Type B pancreatic cell (in vitro differentiated cells): ENCODE data around the gene INPP4B. TPM values are rescaled to one million over a fixed set of nuclear protein-coding genes. Genes with fewer than 3 reads are reported as not detected.

Experiments used
- DNase-seq: peaks from one replicate; pipeline ENCODE4 v3.0.0; 2021; ENCODE audit warnings: mixed read lengths; ENCODE audit not compliant: unreplicated experiment; ENCODE audit errors: extremely low spot score
- H3K27ac Mint-ChIP-seq: 2 replicates; pipeline ENCODE4 v1.8.0; 2021; ENCODE audit warnings: mild to moderate bottlenecking, mixed read lengths
- H3K27me3 Mint-ChIP-seq: 2 replicates; pipeline ENCODE4 v1.8.0; 2021; ENCODE audit warnings: mixed read lengths
- H3K36me3 Mint-ChIP-seq: 2 replicates; pipeline ENCODE4 v1.8.0; 2021; ENCODE audit warnings: mixed read lengths
- H3K4me1 Mint-ChIP-seq: one replicate; pipeline ENCODE4 v1.8.0; 2021; ENCODE audit warnings: mixed read lengths; ENCODE audit not compliant: unreplicated experiment
- H3K4me3 Mint-ChIP-seq: 2 replicates; pipeline ENCODE4 v1.8.0; 2021; ENCODE audit warnings: mild to moderate bottlenecking, mixed read lengths
- H3K9me3 Mint-ChIP-seq: 2 replicates; pipeline ENCODE4 v1.8.0; 2021; ENCODE audit warnings: mixed read lengths
- total RNA-seq: library from RNA; stranded (reverse); gene quantifications from 2 replicates; pipeline ENCODE4 v1.2.1, GENCODE V29; 2021; ENCODE audit warnings: low replicate concordance
- TF ChIP-seq, protein P1 (sequence below): fragments of 200-600 bp; sonication (generic); conservative IDR thresholded peaks from 2 replicates; pipeline ENCODE4 v1.5.0; 2021; ENCODE audit warnings: antibody characterized with exemption, mild to moderate bottlenecking

Gene INPP4B
- total RNA-seq, 1 donor from 2014 or later: 9.0 TPM

DNA sequence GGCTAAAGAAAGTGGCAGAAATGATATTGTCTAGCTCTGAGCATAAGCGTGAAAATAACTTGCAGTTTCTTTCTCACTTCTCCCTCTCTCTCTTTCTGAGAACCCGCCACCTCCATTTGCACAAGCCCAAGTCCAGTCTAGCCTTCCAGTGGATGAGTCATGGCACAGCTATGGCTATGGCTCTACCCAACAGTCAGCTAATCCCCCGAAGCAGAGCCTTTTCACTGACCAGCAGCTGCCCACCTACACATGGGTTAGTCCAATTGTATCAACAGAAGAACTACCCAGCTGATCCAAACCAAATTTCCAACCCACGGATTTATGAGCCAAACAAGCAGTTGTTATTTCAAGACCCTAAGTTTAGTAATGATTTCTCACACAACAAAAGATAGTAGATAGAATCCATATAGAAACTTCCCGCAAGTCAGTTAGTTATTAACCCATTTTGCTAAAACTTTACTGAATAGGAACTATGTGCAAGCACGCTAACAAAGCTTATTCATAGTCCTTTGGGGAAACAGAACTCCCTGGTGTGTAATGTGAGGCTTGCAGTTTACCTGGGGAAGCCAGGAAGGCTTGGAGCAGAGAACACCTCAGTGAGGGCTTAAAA lies 282.3 kb downstream of the INPP4B start:
- Mint-ChIP-seq H3K27me3 (no peaks in the 10 kb centered on the region), H3K4me1 (peaks cover 11% of the 10 kb centered on the region), H3K4me3 (peak overlapping the region; percentile 6), H3K9me3 (peaks cover 6% of the 10 kb centered on the region), H3K27ac (no peak overlapping the region), H3K36me3 (no peaks in the 10 kb centered on the region)
- TF ChIP-seq, protein P1, sequence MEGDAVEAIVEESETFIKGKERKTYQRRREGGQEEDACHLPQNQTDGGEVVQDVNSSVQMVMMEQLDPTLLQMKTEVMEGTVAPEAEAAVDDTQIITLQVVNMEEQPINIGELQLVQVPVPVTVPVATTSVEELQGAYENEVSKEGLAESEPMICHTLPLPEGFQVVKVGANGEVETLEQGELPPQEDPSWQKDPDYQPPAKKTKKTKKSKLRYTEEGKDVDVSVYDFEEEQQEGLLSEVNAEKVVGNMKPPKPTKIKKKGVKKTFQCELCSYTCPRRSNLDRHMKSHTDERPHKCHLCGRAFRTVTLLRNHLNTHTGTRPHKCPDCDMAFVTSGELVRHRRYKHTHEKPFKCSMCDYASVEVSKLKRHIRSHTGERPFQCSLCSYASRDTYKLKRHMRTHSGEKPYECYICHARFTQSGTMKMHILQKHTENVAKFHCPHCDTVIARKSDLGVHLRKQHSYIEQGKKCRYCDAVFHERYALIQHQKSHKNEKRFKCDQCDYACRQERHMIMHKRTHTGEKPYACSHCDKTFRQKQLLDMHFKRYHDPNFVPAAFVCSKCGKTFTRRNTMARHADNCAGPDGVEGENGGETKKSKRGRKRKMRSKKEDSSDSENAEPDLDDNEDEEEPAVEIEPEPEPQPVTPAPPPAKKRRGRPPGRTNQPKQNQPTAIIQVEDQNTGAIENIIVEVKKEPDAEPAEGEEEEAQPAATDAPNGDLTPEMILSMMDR: no peak
- DNase-seq: no peak

DNA sequence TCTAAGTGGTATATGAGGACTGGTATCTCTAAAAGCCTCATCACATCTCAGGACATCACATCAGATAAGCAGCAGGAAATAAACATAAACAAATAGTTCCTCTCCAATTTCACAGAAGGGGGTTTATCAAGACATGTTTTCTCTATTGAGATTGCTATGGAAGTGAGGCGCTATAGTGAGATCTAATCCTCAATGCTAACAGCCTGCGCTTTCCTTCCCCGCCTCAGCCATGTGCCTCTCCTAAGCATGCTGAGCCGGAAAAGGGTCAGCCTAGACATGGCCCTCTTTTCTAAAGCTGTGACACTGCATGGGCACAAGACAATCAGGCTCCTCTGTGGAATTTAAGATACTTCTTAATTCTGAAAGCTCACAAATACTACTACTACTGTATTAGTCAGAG lies 286.1 kb downstream of the INPP4B start:
- Mint-ChIP-seq H3K36me3 (no peaks in the 10 kb centered on the region), H3K9me3 (peaks cover 6% of the 10 kb centered on the region), H3K27ac (no peak overlapping the region), H3K4me1 (peaks cover 6% of the 10 kb centered on the region), H3K4me3 (no peak overlapping the region), H3K27me3 (no peaks in the 10 kb centered on the region)
- DNase-seq: no peak
- TF ChIP-seq, protein P1: no peak

DNA sequence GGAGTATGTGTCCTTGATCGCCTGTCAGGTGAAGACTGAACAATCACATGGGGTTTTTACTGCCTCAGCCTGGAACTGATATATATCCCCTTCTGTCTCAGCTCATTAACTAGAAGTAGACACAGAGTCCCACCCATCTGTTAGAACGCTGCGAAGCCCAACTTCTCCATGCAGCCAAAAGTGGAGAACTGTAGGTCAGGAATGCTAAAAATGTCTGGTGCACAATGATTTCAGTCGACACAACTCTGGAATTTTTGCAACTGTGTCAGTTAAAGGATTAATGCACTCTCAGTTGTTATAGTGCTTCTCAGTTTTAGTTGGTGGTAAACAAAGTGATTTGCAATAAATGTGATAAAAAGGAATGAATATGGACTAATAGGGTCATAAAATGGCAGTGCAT lies 287.2 kb downstream of the INPP4B start:
- TF ChIP-seq, protein P1: no peak
- Mint-ChIP-seq H3K4me3 (no peak overlapping the region), H3K27me3 (no peaks in the 10 kb centered on the region), H3K4me1 (peaks cover 6% of the 10 kb centered on the region), H3K27ac (no peak overlapping the region), H3K36me3 (no peaks in the 10 kb centered on the region), H3K9me3 (peaks cover 3% of the 10 kb centered on the region)
- no peak for DNase-seq

DNA sequence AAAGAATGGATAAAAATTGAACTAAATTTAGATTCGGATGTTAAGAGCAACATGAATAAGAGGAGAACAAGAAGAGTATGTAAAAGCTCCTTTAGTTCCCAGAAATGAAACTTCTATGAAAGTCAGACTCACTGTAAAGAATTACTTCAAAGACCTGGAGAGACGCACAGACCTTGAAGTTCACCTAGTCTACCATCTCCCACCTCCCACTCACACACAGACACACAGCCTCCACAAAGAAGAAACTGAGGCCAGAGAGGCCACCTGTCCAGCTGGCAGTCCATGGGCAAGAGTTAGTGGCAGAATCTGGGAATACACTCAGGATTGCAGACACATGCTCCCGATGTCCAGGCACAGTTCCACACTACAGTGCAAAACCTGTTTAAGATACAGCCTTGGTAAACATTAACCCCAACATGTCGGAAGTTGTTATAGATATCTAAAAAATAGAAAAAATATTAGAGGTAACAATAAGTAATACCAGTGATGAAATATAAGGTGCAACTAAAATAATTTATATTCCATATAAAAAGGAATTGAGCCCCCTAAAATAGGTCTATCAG lies 288.8 kb downstream of the INPP4B start:
- Mint-ChIP-seq H3K36me3 (no peaks in the 10 kb centered on the region), H3K4me3 (no peak overlapping the region), H3K27me3 (no peaks in the 10 kb centered on the region), H3K9me3 (no peaks in the 10 kb centered on the region), H3K4me1 (peaks cover 6% of the 10 kb centered on the region), H3K27ac (no peak overlapping the region)
- no peak for DNase-seq
- TF ChIP-seq, protein P1: no peak

DNA sequence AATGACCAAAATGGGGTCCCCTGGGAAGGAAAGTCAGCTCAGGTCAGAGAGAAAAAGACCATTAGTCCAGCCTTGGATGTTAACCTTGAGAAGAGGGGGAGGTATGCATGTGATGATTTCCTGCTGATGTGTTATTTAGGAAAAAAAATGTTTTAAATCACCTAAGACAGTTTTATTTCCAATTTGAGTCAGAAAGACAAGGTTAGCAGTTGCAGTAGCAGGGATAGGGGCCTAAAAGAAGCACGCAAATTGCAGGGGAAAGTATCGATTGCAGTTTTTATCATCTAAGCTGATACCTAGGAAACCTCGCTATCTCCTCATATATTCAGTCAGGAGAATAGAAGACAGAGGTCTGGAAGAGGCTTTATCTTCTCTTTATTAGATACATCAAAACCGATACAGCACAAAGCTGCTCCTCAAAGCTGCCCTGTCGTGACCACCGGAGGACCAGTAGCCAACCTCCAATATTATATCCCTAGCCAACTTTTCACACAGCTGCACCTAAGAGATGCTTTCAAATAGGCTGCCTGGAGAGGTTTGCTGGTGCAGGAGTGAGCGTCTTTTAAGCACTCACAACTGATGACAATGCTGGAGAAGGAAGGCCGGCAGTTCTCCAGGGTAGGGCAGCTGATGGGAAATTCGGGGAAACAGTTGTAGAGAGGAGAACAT lies 289.4 kb downstream of the INPP4B start:
- no peak for DNase-seq
- no peak overlapping the region for H3K4me3 Mint-ChIP-seq
- TF ChIP-seq, protein P1: no peak
- no peaks in the 10 kb centered on the region for H3K27me3 Mint-ChIP-seq
- H3K9me3 Mint-ChIP-seq: no peaks in the 10 kb centered on the region
- no peaks in the 10 kb centered on the region for H3K36me3 Mint-ChIP-seq
- peaks cover 6% of the 10 kb centered on the region for H3K4me1 Mint-ChIP-seq
- H3K27ac Mint-ChIP-seq: no peak overlapping the region
